Activated CD8-positive, alpha-beta memory T cell treated with anti-CD3 and anti-CD28 coated beads for 48 hours (primary cell): ENCODE data around the gene TRIM39.
"Not testable (repeated sequence)": the region's sequence is repeated elsewhere in the genome, so short reads cannot be mapped to it uniquely, and the experiment has no call there.

Experiments used
- DNase-seq, 3 experiments: peaks; one replicate each; pipeline ENCODE4 v3.0.0-alpha.2; 2020; ENCODE audit warnings: low read depth in 2 of 3, low spot score in 2 of 3

The TRIM39 gene

DNA sequence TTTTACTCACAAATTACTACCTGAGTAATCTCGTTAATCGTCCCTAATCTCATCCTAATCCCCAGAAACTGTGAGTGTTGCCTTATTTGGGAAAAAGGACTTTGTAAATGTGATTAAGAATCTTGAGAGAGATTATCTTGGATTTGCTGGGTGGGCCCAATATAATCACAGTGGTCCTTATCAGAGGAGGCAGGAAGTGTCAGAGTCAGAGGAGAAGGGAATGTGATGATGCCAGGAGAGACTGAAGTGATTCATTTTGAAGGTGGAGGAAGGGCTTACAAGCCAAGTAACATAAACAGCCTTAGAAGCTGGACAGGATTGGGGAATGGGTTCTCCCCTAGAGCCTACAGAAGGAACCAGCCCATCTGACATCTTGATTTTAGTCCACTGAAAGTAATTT is 34.9 kb downstream of the TRIM39 start:
- no peak for DNase-seq

GRCh38 chr6:30363459-30363858 is 36.7 kb downstream of the TRIM39 start:
- DNase-seq = no peak

DNA sequence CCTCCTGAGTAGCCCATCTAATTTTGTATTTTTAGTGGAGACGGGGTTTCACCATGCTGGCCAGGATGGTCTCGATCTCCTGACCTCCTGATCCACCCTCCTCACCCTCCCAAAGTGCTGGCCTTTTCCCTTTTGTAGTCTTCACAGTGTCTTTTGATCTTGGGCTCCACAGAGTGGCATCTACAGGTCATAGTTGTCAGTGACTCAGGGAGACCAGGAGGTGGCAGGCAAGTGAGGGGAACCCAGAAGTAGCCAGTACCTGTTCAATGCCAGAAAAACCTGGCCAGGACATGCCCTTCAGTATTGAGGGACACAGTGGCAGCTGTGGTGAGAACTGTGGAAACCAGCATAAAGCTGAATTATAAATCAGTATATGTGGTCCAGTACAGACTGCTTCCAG is 37.9 kb downstream of the TRIM39 start:
- DNase-seq = no peak

DNA sequence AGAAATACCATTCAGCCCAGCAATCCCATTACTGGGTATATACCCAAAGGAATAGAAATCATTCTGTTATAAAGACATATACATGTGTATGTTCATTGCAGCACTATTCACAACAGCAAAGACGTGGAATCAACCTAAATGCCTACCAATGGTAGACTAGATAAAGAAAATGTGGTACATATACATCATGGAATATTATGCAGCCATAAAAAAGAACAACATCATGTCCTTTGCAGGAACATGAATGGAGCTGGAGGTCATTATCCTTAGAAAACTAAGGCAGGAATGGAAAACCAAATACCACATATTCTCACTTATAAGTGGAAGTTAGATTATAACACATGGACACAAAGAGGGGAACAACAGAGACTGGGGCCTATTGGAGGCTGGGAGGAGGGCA is 42.6 kb downstream of the TRIM39 start:
- DNase-seq = not testable (repeated sequence)

DNA sequence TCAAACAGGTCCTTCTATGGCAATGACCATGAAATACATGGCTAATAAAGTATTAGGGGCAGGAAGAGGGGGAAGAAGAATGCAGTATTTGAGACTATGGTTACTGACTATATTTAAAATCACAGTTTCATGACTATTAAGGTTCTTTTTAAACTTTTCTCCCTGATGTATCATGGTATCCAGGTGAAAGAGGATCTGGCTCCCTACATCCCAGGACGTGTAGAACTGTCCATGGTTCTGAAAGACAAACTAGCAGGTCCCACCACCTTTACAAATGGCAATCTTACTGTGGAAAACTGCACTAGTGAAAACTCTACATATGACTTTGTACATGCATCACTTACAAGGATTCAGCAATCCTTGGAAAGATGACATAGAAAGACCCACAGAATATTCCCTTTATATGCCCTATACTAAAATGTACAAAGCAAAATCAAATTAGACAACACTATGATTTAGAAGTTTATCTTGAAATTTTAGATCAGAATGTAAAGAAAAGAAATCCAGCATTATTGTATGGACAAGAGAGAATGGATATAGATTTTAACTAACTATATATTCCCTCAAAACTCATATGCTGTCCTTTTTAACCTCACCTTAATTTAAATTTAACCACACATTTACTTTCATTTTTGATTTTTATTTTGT is 51.7 kb downstream of the TRIM39 start:
- DNase-seq = no peak

DNA sequence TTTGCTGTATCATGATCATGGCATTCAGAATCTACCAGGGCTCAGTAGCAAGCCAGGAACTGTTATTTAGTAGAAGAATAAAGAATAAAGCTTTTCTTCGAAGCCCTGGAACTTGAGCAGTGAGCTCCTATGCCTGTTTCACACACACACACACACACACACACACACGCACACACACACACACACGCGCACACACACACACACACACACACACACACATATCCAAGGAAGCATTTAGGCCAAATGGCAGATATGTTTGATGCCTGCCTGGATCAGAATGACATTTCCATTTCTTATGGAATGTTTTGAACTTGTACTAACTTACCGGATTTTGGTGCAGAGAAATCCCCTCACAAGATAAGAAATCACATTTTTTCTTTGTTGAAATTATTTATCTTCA is 53.7 kb downstream of the TRIM39 start:
- no peak for DNase-seq

DNA sequence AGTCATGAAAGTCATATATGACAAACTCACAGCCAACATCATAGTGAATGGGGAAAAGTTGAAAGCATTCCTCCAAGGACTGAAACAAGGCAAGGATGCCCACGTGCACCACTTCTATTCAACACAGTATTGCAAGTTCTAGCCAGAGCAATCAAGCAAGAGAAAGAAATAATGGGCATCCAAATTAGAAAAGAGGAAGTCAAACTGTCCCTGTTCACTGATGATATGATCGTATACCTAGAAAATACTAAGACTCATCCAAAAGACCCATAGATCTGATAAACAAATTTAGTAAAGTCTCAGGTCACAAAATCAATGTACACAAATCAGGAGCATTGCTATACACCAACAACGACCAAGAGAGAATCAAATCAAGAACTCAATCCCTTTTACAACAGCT is 59.4 kb downstream of the TRIM39 start:
- no peak for DNase-seq

GRCh38 chr6:30391240-30391639 is 64.5 kb downstream of the TRIM39 start:
- DNase-seq = no peak
